ENCODE results near the gene MUCL1. TPM values are rescaled to one million over a fixed set of nuclear protein-coding genes. Genes with fewer than 3 reads are reported as not detected.

The MUCL1 gene
- total RNA-seq, 1 experiment from 2014 or later, result not detected

GRCh38 chr12:54870617-54871016, 16.3 kb downstream of the MUCL1 start:
- no peak overlapping the region for H2BK5ac ChIP-seq (ENCODE audit: insufficient read length, low read length)
- no CpG with 5 or more reads among the region's 5 CpGs for WGBS (ENCODE audit: extremely low coverage, insufficient read length, low lambda C conversion rate)

More at GRCh38 chr12:54870617-54871016, 16.3 kb downstream of the MUCL1 start:
- H4K8ac ChIP-seq (replicated peaks; ENCODE audit: insufficient read length, low read depth, low read length), result no peak overlapping the region
- no peak overlapping the region for H3K4me3 Mint-ChIP-seq
- no peaks in the 10 kb centered on the region for H3K27me3 Mint-ChIP-seq (ENCODE audit: low read depth)
- H3K14ac ChIP-seq (ENCODE audit: insufficient read depth, low read length), result no peak overlapping the region
- H3K36me3 Mint-ChIP-seq (ENCODE audit: insufficient read depth in 1 of 3, low read depth in 3 of 3), result peaks cover 0 to 5% (median 0%) of the 10 kb centered on the region in 3 experiments; a peak in 2 of 7 replicates
- no peaks in the 10 kb centered on the region for H3K79me2 ChIP-seq (ENCODE audit: insufficient read depth, low read length)
- H3K4ac ChIP-seq (ENCODE audit: low read depth, low read length), result no peak overlapping the region
- H2AFZ ChIP-seq (ENCODE audit: low read length), result no peak overlapping the region
- no peak overlapping the region for H2AK5ac ChIP-seq (ENCODE audit: insufficient read length, low read length)
- H3K9me3 ChIP-seq (ENCODE audit: control insufficient read depth, low read depth, low read length), result no peaks in the 10 kb centered on the region
- no peak overlapping the region for H2BK15ac ChIP-seq (ENCODE audit: low read depth, low read length)
- no peaks in the 10 kb centered on the region for H4K20me1 ChIP-seq (ENCODE audit: control insufficient read depth, insufficient read depth, insufficient read length)
- H3K4me2 ChIP-seq (ENCODE audit: insufficient read depth, insufficient read length, low read length), result no peak overlapping the region
- no peak overlapping the region for H3K9ac ChIP-seq (ENCODE audit: extremely low read depth, insufficient read length, low read length)
- H3K4me1 ChIP-seq (ENCODE audit: insufficient read depth, low read length), result no peaks in the 10 kb centered on the region
- no peak overlapping the region for H2BK20ac ChIP-seq (ENCODE audit: low read depth, low read length, poor library complexity, severe bottlenecking)
- H2BK12ac ChIP-seq (ENCODE audit: insufficient read length, low read depth, low read length), result no peak overlapping the region
- H3K27ac ChIP-seq (ENCODE audit: insufficient read length, low read depth, low read length), result no peak overlapping the region
- peaks cover 8 to 11% of the 10 kb centered on the region in 2 experiments; a peak in 4 of 5 replicates for H3K9me3 Mint-ChIP-seq
- no peak for TF ChIP-seq CTCF (conservative IDR thresholded peaks at IDR 0.05)
- no peaks in the 10 kb centered on the region for H3K79me1 ChIP-seq (ENCODE audit: insufficient read depth, low read depth, low read length, poor library complexity, severe bottlenecking)
- H2BK120ac ChIP-seq (ENCODE audit: low read depth, low read length, poor library complexity, severe bottlenecking), result no peak overlapping the region
- H3K56ac ChIP-seq (ENCODE audit: insufficient read length, low read depth, low read length), result no peak overlapping the region
- H3K27me3 ChIP-seq (ENCODE audit: insufficient read depth, low read length), result no peaks in the 10 kb centered on the region
- H3K23me2 ChIP-seq (ENCODE audit: insufficient read length, low read depth, low read length, poor library complexity, severe bottlenecking), result no peaks in the 10 kb centered on the region
- no peak for DNase-seq
- H3K27ac Mint-ChIP-seq, result no peak overlapping the region
- H3K4me1 Mint-ChIP-seq, result no peaks in the 10 kb centered on the region; a peak in 2 of 4 replicates
- no peak overlapping the region for H3T11ph ChIP-seq (ENCODE audit: low read length)
- no peak overlapping the region for H3K18ac ChIP-seq (ENCODE audit: insufficient read length, low read depth, low read length)
- no peak overlapping the region for H4K5ac ChIP-seq (ENCODE audit: insufficient read length, low read depth, low read length)
- no peak overlapping the region for H4K91ac ChIP-seq (ENCODE audit: insufficient read length, low read depth, low read length)
- H3K23ac ChIP-seq (ENCODE audit: insufficient read length, low read depth, low read length), result no peak overlapping the region
